GM06990 (cell line): Measurements from ENCODE around the gene FHIP1A.

Experiments
- DNase-seq: peaks from one replicate; pipeline ENCODE4 v3.0.0-alpha.2; 2011; ENCODE audit not compliant: insufficient read length; ENCODE audit errors: extremely low read depth
- H3K27me3 ChIP-seq: replicated peaks from 2 replicates; pipeline ENCODE4 v1.6.0; 2011; ENCODE audit warnings: low read length; ENCODE audit not compliant: control insufficient read depth, insufficient read depth
- H3K36me3 ChIP-seq: 2 replicates; pipeline ENCODE4 v1.5.1; 2011; ENCODE audit warnings: low read length; ENCODE audit not compliant: control insufficient read depth, insufficient read depth
- H3K4me3 ChIP-seq: replicated peaks from 2 replicates; pipeline ENCODE4 v1.5.1; 2011; ENCODE audit warnings: low read depth, mild to moderate bottlenecking, control low read depth, low read length
- CTCF ChIP-seq: IDR thresholded peaks from 2 replicates; pipeline ENCODE4 v1.5.1; 2011; ENCODE audit warnings: low read length, control low read depth, mild to moderate bottlenecking, inconsistent platforms; ENCODE audit not compliant: insufficient read depth, poor library complexity, severe bottlenecking

The FHIP1A gene

GRCh38 chr4:151408630-151409469 lies at the start of gene FHIP1A:
Gene FHIP1A, plus strand, starts transcription at chr4:151409176. Its CDS starts 157,084 bp downstream, at chr4:151566260.
- H3K36me3 ChIP-seq = no peaks in the 10 kb centered on the region
- H3K27me3 ChIP-seq = peaks cover 4% of the 10 kb centered on the region
- H3K4me3 ChIP-seq = peak within 1 kb of the TSS; percentile 56
- DNase-seq = peak; percentile 82
- no peak for TF ChIP-seq CTCF

- Histone ChIP-seq H3K36me3 (no peaks in the 10 kb centered on the region), H3K27me3 (no peaks in the 10 kb centered on the region; the same call in 1 of the 2 replicates), H3K4me3 (no peak overlapping the region)
- TF ChIP-seq CTCF = no peak
- no peak for DNase-seq
These were observed 49.4 kb upstream of the FHIP1A start for GRCh38 chr4:151359576-151359975.

- DNase-seq = no peak
- no peak overlapping the region for H3K4me3 ChIP-seq
These were observed 47.9 kb upstream of the FHIP1A start for GRCh38 chr4:151361126-151361525.

DNA sequence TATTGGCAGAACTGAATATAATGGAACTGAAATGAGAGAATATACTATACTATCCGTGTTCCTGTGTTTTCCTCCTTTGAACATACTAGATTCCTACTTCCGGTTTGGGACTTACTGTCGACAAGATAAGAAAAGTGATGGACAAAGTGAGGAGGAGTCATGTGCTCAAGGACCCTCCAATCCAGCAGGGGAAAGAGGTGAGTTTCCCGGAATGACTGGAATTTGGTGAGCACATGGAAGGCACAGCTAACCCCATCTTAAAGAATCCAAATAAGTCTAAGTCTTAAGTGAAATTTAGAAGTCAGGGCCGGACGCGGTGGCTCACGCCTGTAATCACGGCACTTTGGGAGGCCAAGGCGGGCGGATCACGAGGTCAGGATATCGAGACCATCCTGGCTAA lies 47.0 kb upstream of the FHIP1A start:
- Histone ChIP-seq H3K36me3 (no peaks in the 10 kb centered on the region), H3K27me3 (no peaks in the 10 kb centered on the region; the same call in 1 of the 2 replicates), H3K4me3 (no peak overlapping the region)
- DNase-seq = no peak
- TF ChIP-seq CTCF = no peak

More at GRCh38 chr4:151361126-151361525, 47.9 kb upstream of the FHIP1A start:
- Histone ChIP-seq H3K27me3 (no peaks in the 10 kb centered on the region; the same call in 1 of the 2 replicates), H3K36me3 (no peaks in the 10 kb centered on the region)
- TF ChIP-seq CTCF = no peak

- Histone ChIP-seq H3K36me3 (no peaks in the 10 kb centered on the region), H3K27me3 (no peaks in the 10 kb centered on the region; the same call in 1 of the 2 replicates), H3K4me3 (no peak overlapping the region)
- DNase-seq = peak; percentile 46
- peak; percentile 97 for TF ChIP-seq CTCF
These were observed 46.4 kb upstream of the FHIP1A start for GRCh38 chr4:151362404-151363164.
